Neuronal stem cell (in vitro differentiated cells): ENCODE results near the gene ZNF407.
A peak's percentile ranks its signal among the peaks of the same experiment; 100 is the strongest.

Source experiments
- DNase-seq: peaks from one replicate; pipeline ENCODE4 v3.0.0-alpha.2; 2013; ENCODE audit warnings: low spot score
- H2AFZ ChIP-seq: one replicate; pipeline ENCODE4 v1.6.1; 2013; ENCODE audit warnings: mild to moderate bottlenecking, low read length, inconsistent platforms
- H2AK5ac ChIP-seq: 2 replicates; pipeline ENCODE4 v1.6.1; 2013; ENCODE audit warnings: low read depth, mild to moderate bottlenecking, inconsistent platforms, low read length, moderate library complexity, mixed read lengths
- H2BK120ac ChIP-seq: 2 replicates; pipeline ENCODE4 v1.6.1; 2013; ENCODE audit warnings: low read depth, mild to moderate bottlenecking, inconsistent platforms, low read length, moderate library complexity, mixed read lengths
- H2BK12ac ChIP-seq: one replicate; pipeline ENCODE4 v1.6.1; 2013; ENCODE audit warnings: low read length, inconsistent platforms
- H2BK15ac ChIP-seq: 2 replicates; pipeline ENCODE4 v1.6.1; 2013; ENCODE audit warnings: mild to moderate bottlenecking, low read length, inconsistent platforms, mixed read lengths
- H2BK5ac ChIP-seq: one replicate; pipeline ENCODE4 v1.6.1; 2013; ENCODE audit warnings: inconsistent platforms, mild to moderate bottlenecking, low read length, moderate library complexity
- H3K14ac ChIP-seq: one replicate; pipeline ENCODE4 v1.6.1; 2013; ENCODE audit warnings: low read length, inconsistent platforms
- H3K18ac ChIP-seq: 2 replicates; pipeline ENCODE4 v1.6.1; 2013; ENCODE audit warnings: low read length, inconsistent platforms
- H3K23ac ChIP-seq: 2 replicates; pipeline ENCODE4 v1.6.1; 2013; ENCODE audit warnings: low read depth, mild to moderate bottlenecking, mixed read lengths, low read length, inconsistent platforms; ENCODE audit not compliant: poor library complexity
- H3K27ac ChIP-seq: replicated peaks from 3 replicates; pipeline ENCODE4 v1.5.1; 2013; ENCODE audit warnings: low read length, inconsistent platforms
- H3K27me3 ChIP-seq, 3 experiments: 2 replicates each; pipeline ENCODE4 v1.6.1; 2013; ENCODE audit warnings: low read length in 3 of 3, mild to moderate bottlenecking in 2 of 3, inconsistent platforms in 1 of 3, low read depth in 1 of 3, mixed read lengths in 1 of 3, moderate library complexity in 1 of 3; ENCODE audit not compliant: control insufficient read depth in 3 of 3, insufficient read depth in 3 of 3
- H3K36me3 ChIP-seq, 2 donors: replicated peaks in 1 of 2; 2 replicates each; pipeline ENCODE4 v1.6.1; 2013; ENCODE audit warnings: low read length in 2 of 2; ENCODE audit not compliant: control insufficient read depth in 2 of 2, insufficient read depth in 2 of 2
- H3K4ac ChIP-seq: 2 replicates; pipeline ENCODE4 v1.6.1; 2013; ENCODE audit warnings: inconsistent platforms, mild to moderate bottlenecking, low read length, moderate library complexity
- H3K4me1 ChIP-seq, 2 donors: 1 replicate in 1 of 2; 2 replicates in 1 of 2; pipeline ENCODE4 v1.6.1; 2013; ENCODE audit warnings: low read length in 2 of 2, low read depth in 1 of 2; ENCODE audit not compliant: control insufficient read depth in 2 of 2, insufficient read depth in 1 of 2
- H3K4me2 ChIP-seq: one replicate; pipeline ENCODE4 v1.6.1; 2013; ENCODE audit warnings: mild to moderate bottlenecking, low read length, inconsistent platforms; ENCODE audit not compliant: insufficient read depth, poor library complexity, severe bottlenecking
- H3K4me3 ChIP-seq, 2 donors: 2 replicates each; pipeline ENCODE4 v1.5.1; 2013; ENCODE audit warnings: low read length in 2 of 2, mild to moderate bottlenecking in 2 of 2, inconsistent platforms in 1 of 2, moderate library complexity in 1 of 2
- H3K79me1 ChIP-seq: one replicate; pipeline ENCODE4 v1.6.1; 2013; ENCODE audit warnings: low read depth, mild to moderate bottlenecking, inconsistent platforms, low read length, moderate library complexity
- H3K9ac ChIP-seq: one replicate; pipeline ENCODE4 v1.6.1; 2013; ENCODE audit warnings: mild to moderate bottlenecking, low read depth, low read length, inconsistent platforms; ENCODE audit not compliant: poor library complexity
- H3K9me3 ChIP-seq, 2 donors: replicated peaks in 1 of 2; 2 replicates each; pipeline versions ENCODE3 to v1.6.1; 2013; ENCODE audit warnings: low read length in 2 of 2, mild to moderate bottlenecking in 2 of 2, inconsistent platforms in 1 of 2, low read depth in 1 of 2, mixed read lengths in 1 of 2, moderate library complexity in 1 of 2; ENCODE audit not compliant: control insufficient read depth in 2 of 2, insufficient read depth in 1 of 2
- H4K8ac ChIP-seq: one replicate; pipeline ENCODE4 v1.6.1; 2013; ENCODE audit warnings: low read depth, mild to moderate bottlenecking, inconsistent platforms, low read length, moderate library complexity
- H4K91ac ChIP-seq: one replicate; pipeline ENCODE4 v1.6.1; 2013; ENCODE audit warnings: low read length, low read depth, mild to moderate bottlenecking, inconsistent platforms; ENCODE audit not compliant: poor library complexity
- WGBS, 2 donors: extraction: QIAGEN DNeasy Blood & Tissue Kit; methylation state at CpG; one replicate each; pipeline ENCODE4 v1.1.7; 2013; ENCODE audit warnings: missing lambda C conversion rate in 2 of 2, mixed read lengths in 1 of 2; ENCODE audit not compliant: insufficient read length in 2 of 2, insufficient replicate concordance in 1 of 2; ENCODE audit errors: extremely low coverage in 2 of 2; 5-methylcytosine and 5-hydroxymethylcytosine counted together

The ZNF407 gene

DNA sequence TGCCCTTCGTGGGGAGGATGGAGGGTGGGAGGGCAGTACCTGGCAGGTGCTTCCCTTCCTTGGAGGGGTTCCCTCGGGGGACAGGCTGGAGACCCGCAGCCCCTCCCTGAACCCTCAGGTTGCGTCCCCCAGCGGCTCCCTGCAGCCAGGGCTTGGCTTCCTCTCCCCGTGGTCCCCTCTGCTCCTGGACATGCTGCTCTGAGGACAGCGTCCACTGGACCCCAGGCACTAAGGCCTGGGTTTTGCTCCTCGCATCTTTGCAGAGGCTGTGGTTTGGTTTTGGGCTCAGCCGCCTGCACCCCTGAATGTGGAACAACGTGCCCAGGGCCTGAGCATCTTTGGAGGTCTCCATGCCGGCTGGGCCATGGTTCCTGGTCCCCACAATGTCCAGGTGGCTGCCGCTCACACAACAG, 477.8 kb downstream of the ZNF407 start:
- Histone ChIP-seq H3K4me3 (no peak overlapping the region), H2BK5ac (no peak overlapping the region), H2BK12ac (no peak overlapping the region), H4K91ac (no peak overlapping the region), H3K36me3 (no peaks in the 10 kb centered on the region), H3K9me3 (peaks cover 0 to 6% of the 10 kb centered on the region in 2 donors), H3K14ac (peak overlapping the region; percentile 75), H2BK120ac (no peak overlapping the region), H2AFZ (no peak overlapping the region), H3K79me1 (no peaks in the 10 kb centered on the region), H3K18ac (peak overlapping the region; percentile 69), H3K4me1 (peaks cover 0 to 7% of the 10 kb centered on the region in 2 donors), H3K4me2 (no peak overlapping the region), H3K4ac (no peak overlapping the region), H2BK15ac (no peak overlapping the region), H3K27me3 (no peaks in the 10 kb centered on the region), H2AK5ac (peak overlapping the region; percentile 0), H3K9ac (no peak overlapping the region), H3K23ac (peak overlapping the region; percentile 3), H4K8ac (no peak overlapping the region), H3K27ac (no peak overlapping the region)
- DNase-seq, result no peak
- no CpG with 5 or more reads among the region's 12 CpGs for WGBS, 2 donors

DNA sequence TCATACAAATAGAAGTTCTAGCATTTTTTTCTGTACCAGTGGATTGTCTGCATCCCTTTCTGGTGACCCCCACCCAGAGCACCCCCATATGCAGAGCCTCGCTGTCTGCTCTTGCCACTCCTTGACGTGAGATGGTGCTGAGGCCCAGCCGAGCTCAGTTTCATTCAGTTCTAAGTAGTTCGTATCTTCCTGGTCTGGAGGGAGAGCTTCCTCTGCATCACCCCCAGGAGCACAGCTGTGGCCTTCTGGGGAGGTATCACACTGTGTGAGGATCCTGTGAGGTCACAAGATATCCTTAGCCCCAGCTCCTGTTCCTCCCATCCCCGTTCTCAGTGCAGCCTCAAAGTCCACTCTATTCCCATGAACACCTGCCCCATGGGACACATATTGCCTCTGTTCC, 478.6 kb downstream of the ZNF407 start:
- Histone ChIP-seq H2BK5ac (no peak overlapping the region), H3K4ac (no peak overlapping the region), H3K9me3 (peaks cover 0 to 6% of the 10 kb centered on the region in 2 donors), H3K4me1 (peaks cover 0 to under 1% of the 10 kb centered on the region in 2 donors), H2BK120ac (no peak overlapping the region), H3K9ac (no peak overlapping the region), H3K23ac (no peak overlapping the region), H3K14ac (peak overlapping the region; percentile 1), H3K4me3 (no peak overlapping the region), H2BK15ac (no peak overlapping the region), H4K91ac (no peak overlapping the region), H3K27me3 (no peaks in the 10 kb centered on the region), H3K18ac (no peak overlapping the region), H4K8ac (no peak overlapping the region), H2AK5ac (no peak overlapping the region), H3K4me2 (no peak overlapping the region), H3K27ac (no peak overlapping the region), H2AFZ (no peak overlapping the region), H2BK12ac (no peak overlapping the region), H3K36me3 (no peaks in the 10 kb centered on the region), H3K79me1 (no peaks in the 10 kb centered on the region)
- DNase-seq, result no peak
- no CpG with 5 or more reads among the region's 5 CpGs for WGBS, 2 donors

DNA sequence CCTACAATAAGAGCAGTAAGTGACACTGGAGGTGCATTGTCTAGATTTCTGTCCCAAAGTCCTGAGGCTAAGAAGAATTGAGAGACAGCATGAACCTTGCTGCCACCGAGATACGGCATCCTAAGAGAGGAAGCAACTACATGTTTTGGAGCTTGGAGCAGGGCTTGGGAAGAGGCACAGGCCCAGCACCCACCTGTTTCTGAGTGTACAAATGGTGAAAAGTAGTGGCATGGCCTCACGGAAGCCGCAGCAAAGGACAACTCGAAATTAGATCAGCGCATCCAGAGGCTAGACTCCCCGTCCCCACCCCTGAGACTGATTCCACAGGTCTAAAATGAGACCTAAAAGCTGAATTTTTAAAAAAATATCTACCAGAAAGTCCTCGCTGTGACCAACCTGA, 483.8 kb downstream of the ZNF407 start:
- Histone ChIP-seq H2AK5ac (no peak overlapping the region), H3K4ac (no peak overlapping the region), H4K8ac (no peak overlapping the region), H2AFZ (no peak overlapping the region), H2BK15ac (no peak overlapping the region), H3K79me1 (no peaks in the 10 kb centered on the region), H3K4me1 (no peaks in the 10 kb centered on the region), H2BK5ac (no peak overlapping the region), H3K9ac (no peak overlapping the region), H3K27me3 (no peaks in the 10 kb centered on the region), H2BK120ac (no peak overlapping the region), H2BK12ac (no peak overlapping the region), H3K36me3 (no peaks in the 10 kb centered on the region), H3K23ac (no peak overlapping the region), H3K4me3 (no peak overlapping the region), H3K9me3 (peaks cover 5 to 9% of the 10 kb centered on the region in 2 donors), H3K4me2 (no peak overlapping the region), H3K14ac (no peak overlapping the region), H4K91ac (no peak overlapping the region), H3K18ac (no peak overlapping the region), H3K27ac (no peak overlapping the region)
- DNase-seq, result no peak
- WGBS, 2 donors, result no CpG with 5 or more reads among the region's 8 CpGs

DNA sequence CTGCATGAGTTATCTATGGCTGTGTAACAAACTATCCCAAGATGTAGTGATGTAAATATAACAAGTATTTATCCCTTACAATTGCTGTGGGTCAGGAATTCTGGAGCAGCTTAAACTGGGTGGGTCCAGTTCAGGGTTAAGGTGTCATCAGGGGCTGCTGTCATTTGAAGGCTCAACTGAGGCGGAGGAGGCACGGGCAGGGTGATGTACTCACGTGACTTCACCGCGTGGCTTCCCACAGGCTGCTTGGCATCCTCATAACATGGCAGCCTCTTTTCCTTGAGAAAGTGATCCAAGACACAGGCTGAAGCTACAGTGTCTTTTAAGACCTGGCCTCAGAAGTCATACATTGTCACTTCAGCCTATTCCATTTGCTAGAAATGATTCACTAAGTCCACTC, 485.5 kb downstream of the ZNF407 start:
- Histone ChIP-seq H3K79me1 (no peaks in the 10 kb centered on the region), H3K18ac (no peak overlapping the region), H3K4me1 (no peaks in the 10 kb centered on the region), H4K91ac (no peak overlapping the region), H3K4ac (no peak overlapping the region), H3K23ac (no peak overlapping the region), H4K8ac (no peak overlapping the region), H3K9ac (no peak overlapping the region), H2AK5ac (no peak overlapping the region), H2BK5ac (no peak overlapping the region), H2AFZ (no peak overlapping the region), H2BK12ac (no peak overlapping the region), H3K4me2 (no peak overlapping the region), H2BK120ac (no peak overlapping the region), H3K9me3 (peaks cover 5 to 9% of the 10 kb centered on the region in 2 donors), H3K14ac (no peak overlapping the region), H2BK15ac (no peak overlapping the region), H3K4me3 (no peak overlapping the region), H3K27ac (no peak overlapping the region), H3K36me3 (no peaks in the 10 kb centered on the region), H3K27me3 (no peaks in the 10 kb centered on the region)
- no CpG with 5 or more reads among the region's 5 CpGs for WGBS, 2 donors
- DNase-seq, result no peak
